ENCODE measurements around the gene DPH6. TPM values are rescaled to one million over a fixed set of nuclear protein-coding genes. Genes with fewer than 3 reads are reported as not detected.
"Not testable (repeated sequence)": the region's sequence is repeated elsewhere in the genome, so short reads cannot be mapped to it uniquely, and the experiment has no call there.

Gene DPH6, protein sequence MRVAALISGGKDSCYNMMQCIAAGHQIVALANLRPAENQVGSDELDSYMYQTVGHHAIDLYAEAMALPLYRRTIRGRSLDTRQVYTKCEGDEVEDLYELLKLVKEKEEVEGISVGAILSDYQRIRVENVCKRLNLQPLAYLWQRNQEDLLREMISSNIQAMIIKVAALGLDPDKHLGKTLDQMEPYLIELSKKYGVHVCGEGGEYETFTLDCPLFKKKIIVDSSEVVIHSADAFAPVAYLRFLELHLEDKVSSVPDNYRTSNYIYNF
- total RNA-seq (ENCODE audit: low replicate concordance), result 27.2 and 41.1 TPM in 2 replicates

DNA sequence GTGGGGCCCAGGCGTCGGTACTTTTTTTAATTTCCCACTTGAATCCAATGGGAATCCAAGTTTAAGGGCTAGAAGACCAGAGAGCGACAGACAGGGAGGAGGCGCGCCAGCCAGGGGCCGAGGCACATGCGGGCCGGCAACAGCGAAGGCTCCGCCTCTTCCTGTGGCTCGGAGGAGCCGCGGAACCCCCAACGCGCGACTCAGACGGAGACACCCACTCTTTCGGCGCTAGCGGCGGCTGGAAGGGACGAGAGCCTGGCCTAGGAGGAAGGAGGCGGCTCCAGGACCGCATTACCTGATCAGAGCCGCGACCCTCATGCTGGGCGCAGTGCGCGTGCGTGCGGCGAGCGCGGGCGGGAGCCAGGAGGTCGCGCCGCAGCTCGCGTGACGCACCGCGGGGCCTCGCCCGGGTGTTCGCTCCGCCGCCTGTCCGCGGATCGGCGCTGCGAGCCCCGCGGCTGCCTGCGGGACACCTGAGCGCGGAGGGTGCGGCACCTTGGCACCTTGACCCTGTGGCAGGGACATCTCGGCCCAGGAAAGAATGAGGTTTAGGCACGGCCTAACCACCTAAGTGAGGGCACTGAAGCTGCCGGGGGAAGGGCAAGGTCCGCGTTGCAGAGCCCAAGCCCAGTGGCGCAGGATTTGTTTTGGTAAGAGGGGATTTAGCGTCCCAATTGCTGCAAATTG lies at the start of gene DPH6:
TSS of gene DPH6 (minus strand) at position 342 of the 687 bp plus-strand sequence. CDS start at position 318, 24 bp downstream.
- H3K27ac Mint-ChIP-seq, result peak within 1 kb of the TSS; percentile 99
- peak within 1 kb of the TSS; percentile 81 for H3K4me2 ChIP-seq
- peak within 1 kb of the TSS; percentile 99 for H3K4me3 Mint-ChIP-seq
- peak; percentile 87 for DNase-seq (ENCODE audit: low spot score)
- no peaks in the 10 kb centered on the region for H3K36me3 ChIP-seq
- no peaks in the 10 kb centered on the region for H3K9me3 ChIP-seq (ENCODE audit: low read depth)
- H3K79me2 ChIP-seq (ENCODE audit: low read depth), result peaks cover 33% of the 10 kb centered on the region
- H3K4me1 Mint-ChIP-seq, result peaks cover 46% of the 10 kb centered on the region
- H3K9ac ChIP-seq, result peak within 1 kb of the TSS; percentile 49
- peak within 1 kb of the TSS; percentile 68 for H3K4me3 ChIP-seq
- H3K27me3 ChIP-seq, result no peaks in the 10 kb centered on the region
- peaks cover 3% of the 10 kb centered on the region for H3K36me3 Mint-ChIP-seq
- no peaks in the 10 kb centered on the region for H3K9me3 Mint-ChIP-seq
- no peaks in the 10 kb centered on the region for H4K20me1 ChIP-seq (ENCODE audit: low read depth)
- peaks cover 4% of the 10 kb centered on the region for H3K27me3 Mint-ChIP-seq (ENCODE audit: insufficient read depth, low read depth)
- no peak for TF ChIP-seq EZH2phosphoT487 (IDR thresholded peaks at IDR 0.05)
- TF ChIP-seq, protein P1, sequence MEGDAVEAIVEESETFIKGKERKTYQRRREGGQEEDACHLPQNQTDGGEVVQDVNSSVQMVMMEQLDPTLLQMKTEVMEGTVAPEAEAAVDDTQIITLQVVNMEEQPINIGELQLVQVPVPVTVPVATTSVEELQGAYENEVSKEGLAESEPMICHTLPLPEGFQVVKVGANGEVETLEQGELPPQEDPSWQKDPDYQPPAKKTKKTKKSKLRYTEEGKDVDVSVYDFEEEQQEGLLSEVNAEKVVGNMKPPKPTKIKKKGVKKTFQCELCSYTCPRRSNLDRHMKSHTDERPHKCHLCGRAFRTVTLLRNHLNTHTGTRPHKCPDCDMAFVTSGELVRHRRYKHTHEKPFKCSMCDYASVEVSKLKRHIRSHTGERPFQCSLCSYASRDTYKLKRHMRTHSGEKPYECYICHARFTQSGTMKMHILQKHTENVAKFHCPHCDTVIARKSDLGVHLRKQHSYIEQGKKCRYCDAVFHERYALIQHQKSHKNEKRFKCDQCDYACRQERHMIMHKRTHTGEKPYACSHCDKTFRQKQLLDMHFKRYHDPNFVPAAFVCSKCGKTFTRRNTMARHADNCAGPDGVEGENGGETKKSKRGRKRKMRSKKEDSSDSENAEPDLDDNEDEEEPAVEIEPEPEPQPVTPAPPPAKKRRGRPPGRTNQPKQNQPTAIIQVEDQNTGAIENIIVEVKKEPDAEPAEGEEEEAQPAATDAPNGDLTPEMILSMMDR (IDR thresholded peaks at IDR 0.05), result no peak
- TF ChIP-seq EZH2 (IDR thresholded peaks at IDR 0.05), result no peak
- H3K4me1 ChIP-seq, result peaks cover 48% of the 10 kb centered on the region
- H2AFZ ChIP-seq (replicated peaks), result peak within 1 kb of the TSS; percentile 89
- H3F3A ChIP-seq (ENCODE audit: low read depth), result peaks cover 56% of the 10 kb centered on the region
- H3K27ac ChIP-seq, result peak within 1 kb of the TSS; percentile 98

DNA sequence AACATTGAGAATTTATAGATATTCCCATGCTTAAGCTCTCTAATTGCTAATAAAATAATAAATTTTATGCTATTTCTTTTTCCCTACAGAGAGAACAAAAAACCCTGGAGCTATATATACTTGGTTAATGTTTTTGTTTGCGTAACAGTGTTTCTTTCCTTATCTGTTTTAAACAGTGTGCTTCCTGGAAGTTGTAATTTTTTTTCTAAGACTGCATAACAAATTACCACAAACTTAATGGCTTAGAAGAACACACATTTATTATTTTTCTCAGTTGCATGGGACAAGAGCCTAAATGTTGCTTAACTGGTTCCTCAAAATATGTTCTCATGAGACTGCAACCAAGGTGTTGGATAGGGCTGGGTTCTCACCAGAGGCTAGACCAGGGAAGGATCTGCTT lies 49.7 kb upstream of the DPH6 start:
- Histone ChIP-seq H4K20me1 (ENCODE audit: low read depth) (no peaks in the 10 kb centered on the region), H3F3A (ENCODE audit: low read depth) (no peaks in the 10 kb centered on the region), H3K27me3 (no peaks in the 10 kb centered on the region), H3K27ac (no peak overlapping the region), H3K9me3 (ENCODE audit: low read depth) (no peaks in the 10 kb centered on the region), H3K4me2 (no peak overlapping the region), H3K36me3 (no peaks in the 10 kb centered on the region), H3K4me3 (no peak overlapping the region), H3K79me2 (ENCODE audit: low read depth) (no peaks in the 10 kb centered on the region), H3K9ac (no peak overlapping the region), H3K4me1 (no peaks in the 10 kb centered on the region), H2AFZ (replicated peaks) (no peak overlapping the region)
- TF ChIP-seq, protein P1 (IDR thresholded peaks at IDR 0.05), result no peak
- TF ChIP-seq EZH2phosphoT487 (IDR thresholded peaks at IDR 0.05) (no peak), EZH2 (IDR thresholded peaks at IDR 0.05) (no peak)
- Mint-ChIP-seq H3K36me3 (no peaks in the 10 kb centered on the region), H3K4me3 (no peak overlapping the region), H3K4me1 (no peaks in the 10 kb centered on the region), H3K9me3 (no peaks in the 10 kb centered on the region), H3K27me3 (ENCODE audit: insufficient read depth, low read depth) (peaks cover 2% of the 10 kb centered on the region), H3K27ac (no peak overlapping the region)
- DNase-seq (ENCODE audit: low spot score), result no peak

- not testable (repeated sequence) for H3K27ac ChIP-seq; H3K9me3 ChIP-seq (ENCODE audit: low read depth); H3K9ac ChIP-seq; H3K27me3 ChIP-seq; H3K36me3 ChIP-seq; DNase-seq (ENCODE audit: low spot score); H3K4me3 Mint-ChIP-seq; H3K4me1 Mint-ChIP-seq; H3K4me3 ChIP-seq; H3K9me3 Mint-ChIP-seq; H3K4me1 ChIP-seq; H3K27me3 Mint-ChIP-seq (ENCODE audit: insufficient read depth, low read depth); H3K36me3 Mint-ChIP-seq; H2AFZ ChIP-seq (replicated peaks); H3K4me2 ChIP-seq; H3F3A ChIP-seq (ENCODE audit: low read depth); H3K27ac Mint-ChIP-seq; H4K20me1 ChIP-seq (ENCODE audit: low read depth); H3K79me2 ChIP-seq (ENCODE audit: low read depth)
Observed at GRCh38 chr15:35591987-35592386, 46.0 kb upstream of the DPH6 start.
